Measurements from ENCODE around the gene CORO1C. TPM values are rescaled to one million over a fixed set of nuclear protein-coding genes. Genes with fewer than 3 reads are reported as not detected.

Gene CORO1C
- polyA plus RNA-seq, 1 experiment: 596 TPM

DNA sequence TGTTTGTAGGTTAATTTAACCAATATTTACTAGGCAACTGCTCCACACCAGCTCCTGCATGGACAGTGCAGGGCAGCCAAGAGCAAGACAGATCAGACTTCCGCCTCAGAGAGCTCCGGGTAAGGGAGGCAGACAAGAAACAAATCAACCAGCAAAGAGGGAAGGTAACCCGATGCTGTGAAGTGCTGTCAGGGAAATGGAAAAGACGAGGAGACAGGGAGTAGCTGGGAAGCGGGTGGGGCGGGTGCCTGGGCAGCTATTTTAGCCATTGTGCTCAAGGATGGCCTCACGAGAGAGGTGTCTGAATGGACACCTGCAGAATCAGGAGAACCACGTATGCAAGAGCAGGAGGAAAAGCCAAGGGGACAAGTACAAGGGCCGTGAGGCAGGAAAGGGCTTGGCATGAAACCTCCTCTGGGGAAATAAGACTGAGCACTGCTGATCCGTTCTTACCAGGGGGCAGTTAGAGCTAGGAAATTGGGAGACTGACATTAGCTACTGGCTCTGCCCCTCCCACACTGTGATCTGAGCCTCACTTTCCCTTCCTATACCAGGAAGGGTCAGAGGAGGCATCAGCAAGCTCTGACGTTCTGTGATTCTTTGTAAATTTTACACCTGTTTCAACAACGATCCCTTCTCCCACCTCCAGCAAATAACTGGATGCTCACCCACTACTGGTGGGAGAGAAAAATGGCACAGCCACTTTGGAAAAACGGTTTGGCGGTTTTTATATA, 126.9 kb downstream of the CORO1C start:
- ChIA-PET POLR2A (no interaction called here), CTCF (interaction anchor here (0.8 to 1.6 kb wide), 3 partner anchors 13 to 40 kb away, joined by 4 to 9 read pairs (median 5); no protein-coding TSS in a partner anchor)
- Histone ChIP-seq H3K9me3 (ENCODE audit: control insufficient read depth, insufficient read depth, low read length) (no peaks in the 10 kb centered on the region; the same call in 1 of the 2 replicates), H3K27ac (ENCODE audit: low read depth, low read length) (peak overlapping the region; percentile 11), H3K27me3 (ENCODE audit: control insufficient read depth, insufficient read depth, low read length) (no peaks in the 10 kb centered on the region), H3K4me3 (ENCODE audit: low read depth, low read length) (no peak overlapping the region)
- no peak for DNase-seq (ENCODE audit: low read depth, low spot score)
- TF ChIP-seq, protein P1, sequence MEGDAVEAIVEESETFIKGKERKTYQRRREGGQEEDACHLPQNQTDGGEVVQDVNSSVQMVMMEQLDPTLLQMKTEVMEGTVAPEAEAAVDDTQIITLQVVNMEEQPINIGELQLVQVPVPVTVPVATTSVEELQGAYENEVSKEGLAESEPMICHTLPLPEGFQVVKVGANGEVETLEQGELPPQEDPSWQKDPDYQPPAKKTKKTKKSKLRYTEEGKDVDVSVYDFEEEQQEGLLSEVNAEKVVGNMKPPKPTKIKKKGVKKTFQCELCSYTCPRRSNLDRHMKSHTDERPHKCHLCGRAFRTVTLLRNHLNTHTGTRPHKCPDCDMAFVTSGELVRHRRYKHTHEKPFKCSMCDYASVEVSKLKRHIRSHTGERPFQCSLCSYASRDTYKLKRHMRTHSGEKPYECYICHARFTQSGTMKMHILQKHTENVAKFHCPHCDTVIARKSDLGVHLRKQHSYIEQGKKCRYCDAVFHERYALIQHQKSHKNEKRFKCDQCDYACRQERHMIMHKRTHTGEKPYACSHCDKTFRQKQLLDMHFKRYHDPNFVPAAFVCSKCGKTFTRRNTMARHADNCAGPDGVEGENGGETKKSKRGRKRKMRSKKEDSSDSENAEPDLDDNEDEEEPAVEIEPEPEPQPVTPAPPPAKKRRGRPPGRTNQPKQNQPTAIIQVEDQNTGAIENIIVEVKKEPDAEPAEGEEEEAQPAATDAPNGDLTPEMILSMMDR (IDR thresholded peaks at IDR 0.05; ENCODE audit: low read depth, low read length): no peak

- no peaks in the 10 kb centered on the region for H3K27me3 ChIP-seq (ENCODE audit: control insufficient read depth, insufficient read depth, low read length)
- DNase-seq (ENCODE audit: low read depth, low spot score): no peak
- no peak overlapping the region for H3K4me3 ChIP-seq (ENCODE audit: low read depth, low read length)
- POLR2A ChIA-PET: no interaction called here
- H3K9me3 ChIP-seq (ENCODE audit: control insufficient read depth, insufficient read depth, low read length): no peaks in the 10 kb centered on the region; the same call in 1 of the 2 replicates
- H3K27ac ChIP-seq (ENCODE audit: low read depth, low read length): no peak overlapping the region
- CTCF ChIA-PET: interaction anchor here (0.8 kb wide), 1 partner anchor 14 kb away, joined by 4 read pairs; no protein-coding TSS in a partner anchor
- TF ChIP-seq, protein P1 (IDR thresholded peaks at IDR 0.05; ENCODE audit: low read depth, low read length): no peak
Observed at GRCh38 chr12:108603743-108604142, 127.6 kb downstream of the CORO1C start.

- TF ChIP-seq, protein P1 (IDR thresholded peaks at IDR 0.05; ENCODE audit: low read depth, low read length): no peak
- ChIA-PET POLR2A (no interaction called here), CTCF (interaction anchor here (0.6 to 0.8 kb wide), 2 partner anchors 15 to 33 kb away, joined by 3 to 4 read pairs; no protein-coding TSS in a partner anchor)
- no peak for DNase-seq (ENCODE audit: low read depth, low spot score)
- H3K27ac ChIP-seq (ENCODE audit: low read depth, low read length): no peak overlapping the region
- no peaks in the 10 kb centered on the region for H3K9me3 ChIP-seq (ENCODE audit: control insufficient read depth, insufficient read depth, low read length)
- no peaks in the 10 kb centered on the region for H3K27me3 ChIP-seq (ENCODE audit: control insufficient read depth, insufficient read depth, low read length)
- no peak overlapping the region for H3K4me3 ChIP-seq (ENCODE audit: low read depth, low read length)
Observed at GRCh38 chr12:108602976-108603704, 128.2 kb downstream of the CORO1C start.

- Histone ChIP-seq H3K4me3 (ENCODE audit: low read depth, low read length) (no peak overlapping the region), H3K9me3 (ENCODE audit: control insufficient read depth, insufficient read depth, low read length) (no peaks in the 10 kb centered on the region), H3K27me3 (ENCODE audit: control insufficient read depth, insufficient read depth, low read length) (no peaks in the 10 kb centered on the region), H3K27ac (ENCODE audit: low read depth, low read length) (no peak overlapping the region)
- ChIA-PET CTCF (interaction anchor here (0.6 to 0.7 kb wide), 2 partner anchors 32 kb away, joined by 3 to 4 read pairs; no protein-coding TSS in a partner anchor), POLR2A (no interaction called here)
- TF ChIP-seq, protein P1 (IDR thresholded peaks at IDR 0.05; ENCODE audit: low read depth, low read length): no peak
- DNase-seq (ENCODE audit: low read depth, low spot score): no peak
Observed at GRCh38 chr12:108602209-108602705, 129.1 kb downstream of the CORO1C start.

Measured in AG04450 (cell line).